SK-N-SH (cell line): ENCODE data around the gene QSOX2. TPM values are rescaled to one million over a fixed set of nuclear protein-coding genes. Genes with fewer than 3 reads are reported as not detected.

Source experiments
- CTCF ChIA-PET: fragments of 300-600, 350-600 bp; formaldehyde crosslinking; extraction: SDS; loops from one replicate; lab custom pipeline; 2021; lab: Yijun Ruan, JAX
- POLR2A ChIA-PET: fragments of 350-600 bp; sonication (Branson Sonifier 250); formaldehyde crosslinking; extraction: SDS; loops from one replicate; lab custom pipeline; 2020; ENCODE audit warnings: antibody characterized with exemption, inconsistent platforms; lab: Yijun Ruan, JAX
- DNase-seq: peaks from one replicate; pipeline ENCODE4 v3.0.0; 2012
- H2AFZ ChIP-seq: fragments of 200-600 bp; sonication (generic); 2 replicates; pipeline ENCODE4 v1.8.1; 2016; ENCODE audit warnings: antibody characterized with exemption, mild to moderate bottlenecking, low read depth
- H3F3A ChIP-seq: fragments of 200-600 bp; sonication (generic); replicated peaks from 2 replicates; pipeline ENCODE3; 2016; ENCODE audit warnings: antibody characterized with exemption, mild to moderate bottlenecking; ENCODE audit not compliant: insufficient read depth
- H3K27ac ChIP-seq, 2 experiments: fragments of 200-500 bp in 1 of 2; fragments of 200-600 bp in 1 of 2; sonication (Bioruptor generic) in 1 of 2; sonication (generic), shearing (Covaris generic) in 1 of 2; 2 replicates each; pipeline versions ENCODE4 v1.5.1 to v1.6.1; 2014 to 2016; ENCODE audit warnings: low read depth in 2 of 2, inconsistent platforms in 1 of 2, low read length in 1 of 2, mild to moderate bottlenecking in 1 of 2, mixed read lengths in 1 of 2
- H3K27me3 ChIP-seq: fragments of 200-600 bp; sonication (generic), shearing (Covaris generic); 2 replicates; pipeline ENCODE4 v1.6.1; 2016; ENCODE audit warnings: mixed run types; ENCODE audit not compliant: insufficient read depth
- H3K36me3 ChIP-seq, 2 experiments: fragments of 200-500 bp in 1 of 2; fragments of 200-600 bp in 1 of 2; sonication (Bioruptor generic) in 1 of 2; sonication (generic) in 1 of 2; replicated peaks in 1 of 2; 2 replicates each; pipeline versions ENCODE3 to v1.5.1; 2014 to 2016; ENCODE audit warnings: low read length in 1 of 2, mild to moderate bottlenecking in 1 of 2; ENCODE audit not compliant: insufficient read depth in 2 of 2, control insufficient read depth in 1 of 2
- H3K4me1 ChIP-seq, 2 experiments: fragments of 200-500 bp in 1 of 2; fragments of 200-600 bp in 1 of 2; sonication (Bioruptor generic) in 1 of 2; sonication (generic), shearing (Covaris generic) in 1 of 2; 2 replicates each; pipeline versions ENCODE4 v1.5.1 to v1.6.1; 2014 to 2016; ENCODE audit warnings: low read depth in 1 of 2, low read length in 1 of 2, mixed run types in 1 of 2; ENCODE audit not compliant: insufficient read depth in 2 of 2, control insufficient read depth in 1 of 2
- H3K4me2 ChIP-seq: fragments of 200-600 bp; sonication (generic), shearing (Covaris generic); 2 replicates; pipeline ENCODE4 v1.6.1; 2017; ENCODE audit warnings: mixed run types
- H3K4me3 ChIP-seq, 2 experiments: fragments of 200-500 bp in 1 of 2; fragments of 200-600 bp in 1 of 2; sonication (Bioruptor generic) in 1 of 2; sonication (generic), shearing (Covaris generic) in 1 of 2; 2 replicates each; pipeline versions ENCODE4 v1.5.1 to v1.8.1; 2014 to 2016; ENCODE audit warnings: low read depth in 2 of 2, inconsistent platforms in 1 of 2, low read length in 1 of 2, mild to moderate bottlenecking in 1 of 2, mixed read lengths in 1 of 2, moderate library complexity in 1 of 2
- H3K79me2 ChIP-seq: fragments of 200-600 bp; sonication (generic); 2 replicates; pipeline ENCODE4 v1.8.1; 2017; ENCODE audit warnings: mild to moderate bottlenecking; ENCODE audit not compliant: insufficient read depth
- H3K9ac ChIP-seq: fragments of 200-600 bp; sonication (generic); 2 replicates; pipeline ENCODE4 v1.6.1; 2017; ENCODE audit warnings: mixed run types
- H3K9me2 ChIP-seq: fragments of 200-600 bp; sonication (generic); 2 replicates; pipeline ENCODE4 v1.6.1; 2017; ENCODE audit warnings: mixed run types
- H3K9me3 ChIP-seq: fragments of 200-600 bp; sonication (generic); 2 replicates; pipeline ENCODE4 v1.6.1; 2017; ENCODE audit warnings: mixed run types, mild to moderate bottlenecking, moderate library complexity
- H4K20me1 ChIP-seq: fragments of 200-600 bp; sonication (generic); 2 replicates; pipeline ENCODE4 v1.6.1; 2017; ENCODE audit warnings: mild to moderate bottlenecking, mixed run types; ENCODE audit not compliant: insufficient read depth
- EP300 ChIP-seq, 2 experiments: IDR thresholded peaks; 2 replicates each; pipeline versions ENCODE4 v1.4.0 to v1.6.1; 2012; ENCODE audit warnings: borderline replicate concordance in 1 of 2, low read depth in 1 of 2, low read length in 1 of 2
- EZH2phosphoT487 ChIP-seq: fragments of 200-600 bp; sonication (generic); IDR thresholded peaks from 2 replicates; pipeline ENCODE4 v1.6.1; 2017; ENCODE audit warnings: low read depth, mixed run types, mild to moderate bottlenecking, antibody characterized with exemption, moderate library complexity, borderline replicate concordance
- FOXJ3 ChIP-seq: sonication (generic); formaldehyde crosslinking; IDR thresholded peaks from 2 replicates; pipeline ENCODE4 v1.5.1; 2020; ENCODE audit warnings: mild to moderate bottlenecking, missing genetic modification reagents
- JUND ChIP-seq: IDR thresholded peaks from 2 replicates; pipeline ENCODE4 v1.4.0; 2012
- NFIC ChIP-seq: IDR thresholded peaks from 2 replicates; pipeline ENCODE4 v1.4.0; 2012; ENCODE audit warnings: borderline replicate concordance
- NRF1 ChIP-seq: IDR thresholded peaks from 2 replicates; pipeline ENCODE4 v1.6.1; 2012; ENCODE audit warnings: low read depth, mild to moderate bottlenecking, low read length
- POLR2AphosphoS5 ChIP-seq: IDR thresholded peaks from 2 replicates; pipeline ENCODE4 v1.6.1; 2012; ENCODE audit warnings: low read depth, low read length
- RAD21 ChIP-seq: IDR thresholded peaks from 2 replicates; pipeline ENCODE4 v1.6.1; 2012; ENCODE audit warnings: mild to moderate bottlenecking, low read length
- REST ChIP-seq: IDR thresholded peaks from 2 replicates; pipeline ENCODE4 v1.6.1; 2012; ENCODE audit warnings: mild to moderate bottlenecking, low read depth, low read length, moderate library complexity
- YY1 ChIP-seq: IDR thresholded peaks from 2 replicates; pipeline ENCODE4 v1.4.0; 2012; ENCODE audit warnings: low read depth, mild to moderate bottlenecking
- WGBS: methylation state at CpG from one replicate; pipeline ENCODE4 v1.1.6; 2017; ENCODE audit warnings: low lambda C conversion rate; 5-methylcytosine and 5-hydroxymethylcytosine counted together
- polyA plus RNA-seq, 3 experiments: library from polyadenylated mRNA; depleted of rRNA; stranded (reverse); fragments of >200 nt; gene quantifications; 2 replicates each; pipeline ENCODE4 v1.2.3, GENCODE V29; 2012
- TF ChIP-seq, protein P1 (sequence below): fragments of 150-350 bp; IDR thresholded peaks from 2 replicates; pipeline ENCODE4 v1.6.1; 2016; ENCODE audit warnings: mild to moderate bottlenecking, low read depth, low read length
- TF ChIP-seq, protein P2 (sequence below): IDR thresholded peaks from 2 replicates; pipeline ENCODE4 v1.4.0; 2012; ENCODE audit warnings: low read depth

The QSOX2 gene
- polyA plus RNA-seq, 1 of the 3 experiments (the other 2 are of a cell fraction): 26.6 TPM

DNA sequence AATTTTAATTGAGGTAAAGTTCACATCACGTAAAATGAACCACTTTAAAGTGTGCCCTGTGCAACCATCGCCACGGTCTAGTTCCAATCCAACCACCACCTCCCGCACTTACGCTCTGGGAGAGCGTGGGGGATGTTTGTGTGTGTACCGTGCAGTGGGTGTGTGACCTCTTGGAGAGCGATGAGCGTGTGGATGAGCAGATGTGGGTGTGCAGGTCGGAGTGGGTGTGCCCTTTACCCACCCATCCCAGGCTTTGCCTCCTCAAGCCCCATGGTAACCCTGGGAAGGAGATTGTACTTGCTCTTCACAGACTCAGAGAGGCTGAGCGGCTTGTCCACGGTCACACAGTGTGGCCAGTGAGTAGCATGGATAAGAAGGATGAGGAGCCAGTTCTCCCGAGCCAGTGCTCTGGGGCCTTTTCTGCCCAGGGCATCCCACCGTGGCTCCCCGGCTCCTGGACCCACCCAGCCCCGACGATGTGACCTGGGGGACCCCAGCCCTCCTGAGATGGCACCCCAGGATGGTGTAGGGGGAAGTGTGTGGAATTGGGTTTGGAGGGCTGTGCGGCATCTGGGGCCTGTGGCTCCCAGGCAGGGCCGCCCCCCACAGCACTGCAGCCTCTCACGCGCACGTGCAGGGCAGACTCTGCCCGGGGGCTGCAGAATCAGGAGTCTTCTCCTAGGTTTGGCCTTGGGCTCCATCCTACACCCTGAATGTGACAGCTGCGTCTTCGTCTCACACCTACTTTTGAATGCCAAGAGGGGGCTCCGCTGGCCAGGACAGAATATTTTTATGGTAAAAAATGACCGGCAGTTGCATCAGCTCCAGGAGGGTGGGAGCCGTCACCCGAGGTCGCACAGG is 54.3 kb downstream of the QSOX2 start (continued):
- TF ChIP-seq, protein P1, sequence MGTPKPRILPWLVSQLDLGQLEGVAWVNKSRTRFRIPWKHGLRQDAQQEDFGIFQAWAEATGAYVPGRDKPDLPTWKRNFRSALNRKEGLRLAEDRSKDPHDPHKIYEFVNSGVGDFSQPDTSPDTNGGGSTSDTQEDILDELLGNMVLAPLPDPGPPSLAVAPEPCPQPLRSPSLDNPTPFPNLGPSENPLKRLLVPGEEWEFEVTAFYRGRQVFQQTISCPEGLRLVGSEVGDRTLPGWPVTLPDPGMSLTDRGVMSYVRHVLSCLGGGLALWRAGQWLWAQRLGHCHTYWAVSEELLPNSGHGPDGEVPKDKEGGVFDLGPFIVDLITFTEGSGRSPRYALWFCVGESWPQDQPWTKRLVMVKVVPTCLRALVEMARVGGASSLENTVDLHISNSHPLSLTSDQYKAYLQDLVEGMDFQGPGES: no peak
- TF ChIP-seq FOXJ3 (no peak), EP300 (IDR thresholded peaks at IDR 0.05; ENCODE audit: borderline replicate concordance in 1 of 2, low read depth in 1 of 2, low read length in 1 of 2) (no peak)
- TF ChIP-seq, protein P2, sequence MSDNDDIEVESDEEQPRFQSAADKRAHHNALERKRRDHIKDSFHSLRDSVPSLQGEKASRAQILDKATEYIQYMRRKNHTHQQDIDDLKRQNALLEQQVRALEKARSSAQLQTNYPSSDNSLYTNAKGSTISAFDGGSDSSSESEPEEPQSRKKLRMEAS: no peak

- Histone ChIP-seq H4K20me1 (0 out of 2 replicates have a peak, but pooled peaks cover 4% of the 10 kb centered on the region), H3K27ac (no peak overlapping the region), H3K79me2 (no peaks in the 10 kb centered on the region), H3K4me1 (no peaks in the 10 kb centered on the region), H3K4me3 (no peak overlapping the region), H3F3A (no peaks in the 10 kb centered on the region), H3K4me2 (no peak overlapping the region), H3K36me3 (no peaks in the 10 kb centered on the region), H3K9me3 (no peaks in the 10 kb centered on the region), H3K9ac (no peak overlapping the region), H2AFZ (no peak overlapping the region), H3K9me2 (no peaks in the 10 kb centered on the region), H3K27me3 (peaks cover 89% of the 10 kb centered on the region)
- TF ChIP-seq JUND (no peak), RAD21 (no peak), YY1 (no peak), NFIC (no peak), FOXJ3 (no peak), REST (no peak), EZH2phosphoT487 (no peak), POLR2AphosphoS5 (no peak), NRF1 (no peak)
- CTCF ChIA-PET: interaction anchor here (0.7 to 1.8 kb wide), 3 partner anchors 12 to 481 kb away, joined by 3 to 4 read pairs (median 3); no protein-coding TSS in a partner anchor
- DNase-seq: no peak
- WGBS: 95% methylated on average over 4 of the region's 11 CpGs
- POLR2A ChIA-PET: no interaction called here
Measured at GRCh38 chr9:136190656-136191055, 55.0 kb downstream of the QSOX2 start.
